Endothelial cell of umbilical vein (primary cell): ENCODE measurements around the gene MAP4K4. TPM values are rescaled to one million over a fixed set of nuclear protein-coding genes. Genes with fewer than 3 reads are reported as not detected.

Source experiments
- BruUV-seq: library from RNA; stranded (reverse); fragments of 400-500 nt; replicated peaks from 2 replicates; lab custom pipeline; 2021; lab: Mats Ljungman, UMichigan
- CTCF ChIA-PET: fragments of 300-600, 350-600 bp; sonication (Branson Sonifier 250); formaldehyde crosslinking; loops from one replicate; lab custom pipeline; 2021; ENCODE audit warnings: antibody characterized with exemption, inconsistent platforms; lab: Charles Lee
- POLR2A ChIA-PET: fragments of 300-600, 350-600 bp; sonication (Branson Sonifier 250); formaldehyde crosslinking; loops from one replicate; lab custom pipeline; 2021; ENCODE audit warnings: antibody characterized with exemption, inconsistent platforms; lab: Charles Lee
- DNase-seq: peaks from one replicate; pipeline ENCODE4 v3.0.0-alpha.2; 2011; ENCODE audit warnings: low read depth, low spot score
- FAIRE-seq: peaks from 2 replicates; lab custom pipeline; 2011; peaks lifted over from hg19 to GRCh38; lab: Jason Lieb, UNC
- H2AFZ ChIP-seq: 2 replicates; pipeline ENCODE4 v1.6.0; 2012; ENCODE audit warnings: low read depth, low read length, control low read depth, inconsistent platforms
- H3K27ac ChIP-seq: 2 replicates; pipeline ENCODE4 v1.5.1; 2011; ENCODE audit warnings: low read depth, mild to moderate bottlenecking, control low read depth, low read length, moderate library complexity; ENCODE audit not compliant: insufficient read depth
- H3K27me3 ChIP-seq, 2 experiments: 2 replicates each; pipeline versions ENCODE4 v1.6.0 to v1.6.1; 2011; ENCODE audit warnings: low read length in 2 of 2, mixed read lengths in 1 of 2; ENCODE audit not compliant: control insufficient read depth in 2 of 2, insufficient read depth in 2 of 2
- H3K36me3 ChIP-seq, 2 experiments: 2 replicates in 1 of 2; 3 replicates in 1 of 2; pipeline ENCODE4 v1.5.1; 2011; ENCODE audit warnings: low read length in 2 of 2, mild to moderate bottlenecking in 1 of 2, moderate library complexity in 1 of 2; ENCODE audit not compliant: control insufficient read depth in 2 of 2, insufficient read depth in 2 of 2; ENCODE audit errors: extremely low read depth in 1 of 2
- H3K4me1 ChIP-seq: 3 replicates; pipeline ENCODE4 v1.5.1; 2011; ENCODE audit warnings: mild to moderate bottlenecking, low read length; ENCODE audit not compliant: control insufficient read depth, insufficient read depth; ENCODE audit errors: extremely low read depth
- H3K4me2 ChIP-seq: 2 replicates; pipeline ENCODE4 v1.6.1; 2011; ENCODE audit warnings: low read length, control low read depth, mixed read lengths; ENCODE audit not compliant: insufficient read depth
- H3K4me3 ChIP-seq, 3 experiments: fragments of 200-600 bp in 1 of 3; sonication (generic), shearing (Covaris generic) in 1 of 3; replicated peaks in 1 of 3; 2 replicates each; pipeline ENCODE4 v1.5.1; 2011 to 2016; ENCODE audit warnings: control low read depth in 3 of 3, low read length in 3 of 3, mild to moderate bottlenecking in 2 of 3, inconsistent platforms in 1 of 3, low read depth in 1 of 3, moderate library complexity in 1 of 3; ENCODE audit not compliant: insufficient read depth in 1 of 3
- H3K79me2 ChIP-seq: 2 replicates; pipeline ENCODE4 v1.6.0; 2012; ENCODE audit warnings: low read length, inconsistent platforms; ENCODE audit not compliant: control insufficient read depth, insufficient read depth
- H3K9ac ChIP-seq: replicated peaks from 2 replicates; pipeline ENCODE3; 2011; ENCODE audit warnings: low read length, control low read depth; ENCODE audit not compliant: insufficient read depth; ENCODE audit errors: extremely low read depth
- H3K9me1 ChIP-seq: replicated peaks from 3 replicates; pipeline ENCODE4 v1.6.0; 2011; ENCODE audit warnings: mild to moderate bottlenecking, low read length; ENCODE audit not compliant: control insufficient read depth, insufficient read depth; ENCODE audit errors: extremely low read depth
- H3K9me3 ChIP-seq: replicated peaks from 2 replicates; pipeline ENCODE4 v1.5.1; 2012; ENCODE audit warnings: low read length, inconsistent platforms; ENCODE audit not compliant: control insufficient read depth, insufficient read depth
- H4K20me1 ChIP-seq: replicated peaks from 2 replicates; pipeline ENCODE3; 2011; ENCODE audit warnings: mild to moderate bottlenecking, low read length; ENCODE audit not compliant: control insufficient read depth, insufficient read depth; ENCODE audit errors: extremely low read depth
- EZH2 ChIP-seq: IDR thresholded peaks from 2 replicates; pipeline ENCODE4 v1.6.1; 2012; ENCODE audit warnings: borderline replicate concordance, low read depth, mild to moderate bottlenecking, moderate library complexity, low read length, inconsistent platforms; ENCODE audit not compliant: severe bottlenecking
- FOS ChIP-seq: IDR thresholded peaks from 2 replicates; pipeline ENCODE4 v1.6.1; 2011; ENCODE audit warnings: mild to moderate bottlenecking, low read length, moderate library complexity, borderline replicate concordance; ENCODE audit not compliant: insufficient read depth
- GATA2 ChIP-seq: IDR thresholded peaks from 2 replicates; pipeline ENCODE4 v1.7.0; 2011; ENCODE audit warnings: low read depth, mild to moderate bottlenecking, moderate library complexity, mixed read lengths, low read length; ENCODE audit not compliant: insufficient read length, insufficient read depth
- JUN ChIP-seq: IDR thresholded peaks from 2 replicates; pipeline ENCODE4 v1.6.1; 2011; ENCODE audit warnings: borderline replicate concordance, low read depth; ENCODE audit not compliant: insufficient read length, insufficient read depth
- MYC ChIP-seq: IDR thresholded peaks from one replicate; pipeline ENCODE4 v1.6.1; 2011; ENCODE audit warnings: mild to moderate bottlenecking, low read depth, low read length
- POLR2A ChIP-seq: IDR thresholded peaks from 2 replicates; pipeline ENCODE4 v1.6.1; 2012; ENCODE audit warnings: low read depth, mild to moderate bottlenecking, control low read depth, low read length
- POLR2AphosphoS5 ChIP-seq: IDR thresholded peaks from 2 replicates; pipeline ENCODE4 v1.6.1; 2012; ENCODE audit warnings: low read depth, mild to moderate bottlenecking, control low read depth, low read length, moderate library complexity; ENCODE audit not compliant: insufficient read depth
- dilution Hi-C: fragments of 300-500 bp; cut with MboI; formaldehyde crosslinking; loops from one replicate; pipeline ENCODE4 v1.15.0; 2019; ENCODE audit warnings: low sequenced_read_pairs; ENCODE audit not compliant: extremely low pct_ligation_motif_present
- intact Hi-C: fragments of 100-400 bp; cut with micrococcal nuclease; formaldehyde crosslinking; loops from one replicate; pipeline ENCODE4 v1.10.0; 2022
- polyA plus RNA-seq, 4 experiments: library from polyadenylated mRNA; depleted of rRNA in 3 of 4; stranded (reverse) in 3 of 4; unstranded in 1 of 4; fragments of >200 nt; gene quantifications; 2 replicates each; pipeline versions ENCODE4 v1.2.1 to v1.2.3, GENCODE V29; 2011 to 2012; ENCODE audit warnings: missing spikeins in 1 of 4
- total RNA-seq: library from RNA; stranded (reverse); gene quantifications from 2 replicates; pipeline ENCODE4 v1.2.3, GENCODE V29; 2021
- TF ChIP-seq, protein P1 (sequence below): IDR thresholded peaks from 2 replicates; pipeline ENCODE4 v1.6.1; 2011; ENCODE audit not compliant: insufficient read depth, insufficient read length
- TF ChIP-seq, protein P2 (sequence below), 2 donors: IDR thresholded peaks; 1 replicate in 1 of 2; 2 replicates in 1 of 2; pipeline ENCODE4 v1.5.1; 2011; ENCODE audit warnings: low read length in 2 of 2, mild to moderate bottlenecking in 2 of 2, moderate library complexity in 2 of 2, control low read depth in 1 of 2, inconsistent platforms in 1 of 2, low read depth in 1 of 2; ENCODE audit not compliant: insufficient read depth in 1 of 2; ENCODE audit errors: extremely low read depth in 1 of 2

Gene MAP4K4
- total and polyA plus RNA-seq, 2 donors (not counting 3 experiments of a cell fraction or from before 2014, with no cell fraction given) = 79.4 to 269 TPM

DNA sequence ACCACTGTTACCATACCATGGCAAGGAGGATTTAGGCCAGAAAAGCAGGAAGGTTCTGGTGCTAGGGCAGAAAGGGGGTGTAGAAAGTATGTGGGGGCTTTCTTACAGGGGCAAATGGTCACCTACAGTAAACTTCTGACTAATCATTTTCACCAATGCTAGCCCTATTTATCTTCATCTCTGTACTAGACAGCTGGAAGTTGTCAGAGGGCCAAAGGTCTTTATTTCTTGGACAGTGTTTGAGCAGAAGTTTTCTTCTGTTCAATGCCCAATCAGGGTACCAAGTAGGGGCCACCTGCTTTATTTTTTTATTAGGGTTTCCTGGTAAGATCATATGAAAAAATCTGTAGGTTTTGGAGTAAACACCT, 37.6 kb downstream of the MAP4K4 start:
- Histone ChIP-seq H3K36me3 (no peaks in the 10 kb centered on the region), H3K27me3 (no peaks in the 10 kb centered on the region), H4K20me1 (peaks cover 19% of the 10 kb centered on the region), H3K79me2 (peaks cover 98% of the 10 kb centered on the region), H3K4me1 (peaks cover 39% of the 10 kb centered on the region), H3K9ac (no peak overlapping the region), H3K27ac (no peak overlapping the region), H3K9me3 (no peaks in the 10 kb centered on the region), H3K4me3 (no peak overlapping the region), H2AFZ (no peak overlapping the region), H3K9me1 (no peaks in the 10 kb centered on the region), H3K4me2 (no peak overlapping the region)
- FAIRE-seq (no peak), DNase-seq (no peak)
- BruUV-seq = no TSS peak
- ChIA-PET CTCF (interaction anchor here (1.3 kb wide), 1 partner anchor 16 kb away, joined by 3 read pairs; no protein-coding TSS in a partner anchor), POLR2A (no interaction called here)
- intact Hi-C loops = no loop called here
- dilution Hi-C loops = no loop called here
- TF ChIP-seq JUN (no peak), EZH2 (no peak), POLR2A (no peak), POLR2AphosphoS5 (no peak), FOS (no peak), GATA2 (no peak), MYC (no peak)
- TF ChIP-seq, protein P1, sequence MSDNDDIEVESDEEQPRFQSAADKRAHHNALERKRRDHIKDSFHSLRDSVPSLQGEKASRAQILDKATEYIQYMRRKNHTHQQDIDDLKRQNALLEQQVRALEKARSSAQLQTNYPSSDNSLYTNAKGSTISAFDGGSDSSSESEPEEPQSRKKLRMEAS = no peak
- TF ChIP-seq, protein P2, sequence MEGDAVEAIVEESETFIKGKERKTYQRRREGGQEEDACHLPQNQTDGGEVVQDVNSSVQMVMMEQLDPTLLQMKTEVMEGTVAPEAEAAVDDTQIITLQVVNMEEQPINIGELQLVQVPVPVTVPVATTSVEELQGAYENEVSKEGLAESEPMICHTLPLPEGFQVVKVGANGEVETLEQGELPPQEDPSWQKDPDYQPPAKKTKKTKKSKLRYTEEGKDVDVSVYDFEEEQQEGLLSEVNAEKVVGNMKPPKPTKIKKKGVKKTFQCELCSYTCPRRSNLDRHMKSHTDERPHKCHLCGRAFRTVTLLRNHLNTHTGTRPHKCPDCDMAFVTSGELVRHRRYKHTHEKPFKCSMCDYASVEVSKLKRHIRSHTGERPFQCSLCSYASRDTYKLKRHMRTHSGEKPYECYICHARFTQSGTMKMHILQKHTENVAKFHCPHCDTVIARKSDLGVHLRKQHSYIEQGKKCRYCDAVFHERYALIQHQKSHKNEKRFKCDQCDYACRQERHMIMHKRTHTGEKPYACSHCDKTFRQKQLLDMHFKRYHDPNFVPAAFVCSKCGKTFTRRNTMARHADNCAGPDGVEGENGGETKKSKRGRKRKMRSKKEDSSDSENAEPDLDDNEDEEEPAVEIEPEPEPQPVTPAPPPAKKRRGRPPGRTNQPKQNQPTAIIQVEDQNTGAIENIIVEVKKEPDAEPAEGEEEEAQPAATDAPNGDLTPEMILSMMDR (IDR thresholded peaks at IDR 0.05; ENCODE audit: extremely low read depth in 1 of 2, insufficient read depth in 1 of 2, low read depth in 1 of 2, low read length in 2 of 2) = no peak
